AG09319 (cell line): Measurements from ENCODE around the gene PRMT7.

Experiments
- DNase-seq: peaks from one replicate; pipeline ENCODE4 v3.0.0-alpha.2; 2010; ENCODE audit warnings: low read depth; ENCODE audit errors: extremely low read depth
- TF ChIP-seq, protein P1 (sequence below): IDR thresholded peaks from 2 replicates; pipeline ENCODE4 v1.5.1; 2011; ENCODE audit warnings: low read depth, mild to moderate bottlenecking, inconsistent platforms, low read length, moderate library complexity

PRMT7 gene

GRCh38 chr16:68289621-68290329 lies 21.0 kb upstream of the PRMT7 start:
- TF ChIP-seq, protein P1, sequence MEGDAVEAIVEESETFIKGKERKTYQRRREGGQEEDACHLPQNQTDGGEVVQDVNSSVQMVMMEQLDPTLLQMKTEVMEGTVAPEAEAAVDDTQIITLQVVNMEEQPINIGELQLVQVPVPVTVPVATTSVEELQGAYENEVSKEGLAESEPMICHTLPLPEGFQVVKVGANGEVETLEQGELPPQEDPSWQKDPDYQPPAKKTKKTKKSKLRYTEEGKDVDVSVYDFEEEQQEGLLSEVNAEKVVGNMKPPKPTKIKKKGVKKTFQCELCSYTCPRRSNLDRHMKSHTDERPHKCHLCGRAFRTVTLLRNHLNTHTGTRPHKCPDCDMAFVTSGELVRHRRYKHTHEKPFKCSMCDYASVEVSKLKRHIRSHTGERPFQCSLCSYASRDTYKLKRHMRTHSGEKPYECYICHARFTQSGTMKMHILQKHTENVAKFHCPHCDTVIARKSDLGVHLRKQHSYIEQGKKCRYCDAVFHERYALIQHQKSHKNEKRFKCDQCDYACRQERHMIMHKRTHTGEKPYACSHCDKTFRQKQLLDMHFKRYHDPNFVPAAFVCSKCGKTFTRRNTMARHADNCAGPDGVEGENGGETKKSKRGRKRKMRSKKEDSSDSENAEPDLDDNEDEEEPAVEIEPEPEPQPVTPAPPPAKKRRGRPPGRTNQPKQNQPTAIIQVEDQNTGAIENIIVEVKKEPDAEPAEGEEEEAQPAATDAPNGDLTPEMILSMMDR, result no peak
- no peak for DNase-seq

DNA sequence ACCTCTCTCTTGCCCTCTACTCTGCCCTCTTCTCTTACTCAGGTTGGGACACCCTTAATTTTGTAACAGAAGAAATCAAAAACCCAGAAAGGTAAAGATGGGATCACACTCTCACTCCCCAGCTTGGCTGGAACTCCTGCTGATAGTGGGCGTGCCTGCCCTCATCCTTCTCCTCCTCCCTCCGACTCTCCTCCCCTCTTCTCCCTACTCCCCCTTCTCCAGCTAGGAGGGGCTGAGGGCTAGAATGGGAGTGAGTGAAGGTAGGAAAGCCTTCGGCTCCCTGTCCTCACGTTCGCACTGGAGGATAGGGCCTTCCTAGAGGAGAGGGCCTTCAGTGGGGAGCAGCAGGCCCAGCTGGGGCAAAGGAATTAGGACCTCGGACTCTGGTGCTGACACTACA lies 20.4 kb upstream of the PRMT7 start:
- TF ChIP-seq, protein P1, result no peak
- DNase-seq, result no peak

GRCh38 chr16:68291227-68291626 lies 19.6 kb upstream of the PRMT7 start:
- no peak for DNase-seq
- TF ChIP-seq, protein P1, result no peak

DNA sequence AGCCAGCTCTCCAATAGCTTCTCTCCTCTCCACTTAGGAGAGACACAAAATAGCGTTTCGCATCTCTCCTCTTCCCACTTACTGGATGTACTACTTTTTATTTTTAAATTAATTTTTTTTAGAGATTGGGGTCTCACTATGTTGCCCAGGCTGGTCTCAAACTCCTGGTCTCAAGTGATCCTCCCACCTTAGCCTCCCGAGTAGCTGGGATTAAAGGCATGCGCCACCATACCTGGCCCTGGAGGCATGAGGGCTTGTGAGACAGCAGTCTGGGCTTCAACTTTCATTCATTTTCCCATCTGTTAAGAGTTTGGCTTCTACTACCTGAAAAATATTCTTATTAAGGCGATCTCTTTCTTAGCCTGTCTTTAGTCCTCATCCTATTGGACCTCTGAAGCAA lies 18.4 kb upstream of the PRMT7 start:
- DNase-seq, result no peak
- TF ChIP-seq, protein P1, result no peak

- TF ChIP-seq, protein P1, result no peak
- DNase-seq, result no peak
These were observed 14.5 kb upstream of the PRMT7 start for GRCh38 chr16:68296291-68296690.

GRCh38 chr16:68296693-68297092 lies 14.1 kb upstream of the PRMT7 start:
- TF ChIP-seq, protein P1, result no peak
- no peak for DNase-seq

GRCh38 chr16:68297908-68298307 lies 12.9 kb upstream of the PRMT7 start:
- no peak for DNase-seq
- TF ChIP-seq, protein P1, result no peak
